Ectodermal cell (in vitro differentiated cells): ENCODE measurements around the gene JARID2.

Experiments
- H3K27ac ChIP-seq: 2 replicates; pipeline ENCODE4 v1.7.0; 2013; ENCODE audit warnings: mild to moderate bottlenecking, low read depth, low read length; ENCODE audit not compliant: insufficient read depth, poor library complexity, severe bottlenecking
- H3K27me3 ChIP-seq: 2 replicates; pipeline ENCODE4 v1.7.0; 2013; ENCODE audit warnings: mild to moderate bottlenecking, low read length; ENCODE audit not compliant: insufficient read depth, control insufficient read depth, poor library complexity, severe bottlenecking
- H3K36me3 ChIP-seq: one replicate; pipeline ENCODE4 v1.7.0; 2013; ENCODE audit warnings: low read length; ENCODE audit not compliant: control insufficient read depth, insufficient read depth
- H3K4me1 ChIP-seq: one replicate; pipeline ENCODE4 v1.7.0; 2013; ENCODE audit warnings: low read length; ENCODE audit not compliant: control insufficient read depth, insufficient read depth
- H3K4me3 ChIP-seq: 2 replicates; pipeline ENCODE4 v1.7.0; 2013; ENCODE audit warnings: low read depth, low read length, control low read depth; ENCODE audit not compliant: insufficient read depth
- H3K9me3 ChIP-seq: 2 replicates; pipeline ENCODE4 v1.7.0; 2013; ENCODE audit warnings: mild to moderate bottlenecking, low read length, moderate library complexity; ENCODE audit not compliant: control insufficient read depth
- WGBS, 2 experiments: methylation state at CpG; one replicate each; pipeline ENCODE4 v1.1.7; 2013; ENCODE audit warnings: missing lambda C conversion rate in 2 of 2; 5-methylcytosine and 5-hydroxymethylcytosine counted together

The JARID2 gene

DNA sequence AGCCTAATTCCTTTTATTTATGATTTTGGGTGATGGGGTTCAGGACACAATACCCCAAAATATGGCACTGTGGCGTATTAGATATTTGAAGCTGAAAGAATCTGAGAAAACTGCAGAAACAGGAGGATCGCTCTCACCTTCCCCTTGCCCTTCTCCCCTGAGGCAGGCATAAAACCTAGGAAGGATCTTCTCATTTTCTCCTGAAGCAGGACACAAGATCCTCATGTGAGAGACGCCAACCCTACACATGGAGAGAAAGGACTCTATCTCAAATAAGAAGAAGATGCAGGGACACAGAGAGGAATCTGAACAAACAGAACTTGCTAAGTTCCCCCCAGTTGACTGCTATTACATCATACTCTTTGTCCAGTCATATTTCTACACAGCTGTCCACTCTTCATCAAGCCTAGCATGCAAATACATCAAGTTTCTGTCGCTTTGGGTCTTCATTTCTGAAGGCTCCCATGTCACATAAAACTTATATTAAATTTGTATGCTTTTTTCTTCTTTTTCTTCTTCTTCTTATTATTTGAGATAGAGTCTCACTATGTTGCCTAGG lies 307.9 kb downstream of the JARID2 start:
- Histone ChIP-seq H3K9me3 (no peaks in the 10 kb centered on the region), H3K27me3 (no peaks in the 10 kb centered on the region), H3K4me1 (peaks cover 3% of the 10 kb centered on the region), H3K27ac (no peak overlapping the region), H3K36me3 (no peaks in the 10 kb centered on the region), H3K4me3 (no peak overlapping the region)
- 75 to 80% methylated on average over 4 of the region's 4 CpGs for WGBS, 2 experiments

DNA sequence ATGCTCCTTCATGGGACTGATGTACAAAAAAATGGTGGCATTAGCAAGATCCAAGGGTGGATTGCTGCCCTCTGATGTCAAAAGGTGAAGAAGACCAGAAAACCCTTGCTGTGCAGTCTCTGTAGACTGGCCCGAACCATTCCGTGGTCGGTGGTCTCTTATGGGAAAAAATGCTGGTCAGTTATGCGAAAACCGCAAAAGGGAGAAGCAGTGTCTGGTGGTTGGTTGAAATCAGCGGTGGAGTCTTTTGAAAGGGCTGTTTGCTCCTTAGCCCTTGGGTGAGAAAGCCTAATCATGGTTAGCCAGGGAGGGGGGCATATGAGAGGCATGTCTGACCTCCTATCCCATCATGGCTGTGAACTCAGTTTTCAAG lies 308.8 kb downstream of the JARID2 start:
- peaks cover 3% of the 10 kb centered on the region for H3K4me1 ChIP-seq
- 95 to 98% methylated on average over 6 of the region's 6 CpGs for WGBS, 2 experiments

DNA sequence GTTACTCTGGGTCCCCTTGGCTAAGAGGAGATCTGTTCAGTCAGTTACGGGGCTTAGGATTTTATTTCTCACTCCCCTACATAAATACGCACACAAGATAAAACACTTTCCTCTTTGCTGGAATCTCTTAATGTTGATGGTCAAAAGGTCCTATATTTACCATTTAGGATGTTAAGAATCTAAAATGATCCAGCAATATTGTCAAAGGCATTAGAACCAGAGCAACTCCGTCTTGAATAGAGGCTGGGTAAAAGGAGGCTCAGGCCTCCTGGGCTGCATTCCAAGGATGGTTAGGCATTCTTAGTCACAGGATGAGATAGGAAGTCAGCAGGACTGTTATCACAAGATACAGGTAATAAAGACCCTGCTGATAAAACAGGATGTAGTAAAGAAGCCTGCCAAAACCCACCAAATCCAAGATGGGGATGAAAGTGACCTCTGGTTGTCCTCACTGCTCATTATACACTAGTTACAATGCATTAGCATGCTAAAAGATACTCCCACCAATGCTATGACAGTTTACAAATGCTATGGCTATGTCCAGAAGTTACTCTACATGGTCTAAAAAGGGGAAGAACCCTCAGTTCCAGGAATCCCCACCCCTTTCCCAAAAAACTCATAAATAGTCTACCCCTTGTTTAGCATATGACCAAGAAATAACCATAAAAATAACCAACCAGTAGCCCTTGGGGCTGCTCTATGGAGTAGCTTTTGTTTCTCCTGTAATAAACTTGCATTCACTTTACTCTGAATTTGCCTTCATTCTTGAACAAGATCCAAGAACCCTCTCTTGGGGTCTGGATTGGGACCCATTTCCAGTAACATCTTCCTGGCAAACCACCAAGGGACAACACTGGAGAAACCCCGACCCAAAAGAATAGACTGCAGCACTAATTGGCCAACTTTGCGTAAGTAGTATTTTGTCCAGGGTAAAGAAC lies 309.5 kb downstream of the JARID2 start:
- H3K27me3 ChIP-seq, result no peaks in the 10 kb centered on the region
- no peak overlapping the region for H3K27ac ChIP-seq
- H3K36me3 ChIP-seq, result no peaks in the 10 kb centered on the region
- H3K9me3 ChIP-seq, result no peaks in the 10 kb centered on the region
- peaks cover 3% of the 10 kb centered on the region for H3K4me1 ChIP-seq
- 90 to 95% methylated on average over 5 of the region's 5 CpGs for WGBS, 2 experiments
- H3K4me3 ChIP-seq, result no peak overlapping the region

More for the DNA sequence above, 308.8 kb downstream of the JARID2 start:
- Histone ChIP-seq H3K27ac (no peak overlapping the region), H3K9me3 (no peaks in the 10 kb centered on the region), H3K27me3 (no peaks in the 10 kb centered on the region), H3K36me3 (no peaks in the 10 kb centered on the region), H3K4me3 (no peak overlapping the region)

DNA sequence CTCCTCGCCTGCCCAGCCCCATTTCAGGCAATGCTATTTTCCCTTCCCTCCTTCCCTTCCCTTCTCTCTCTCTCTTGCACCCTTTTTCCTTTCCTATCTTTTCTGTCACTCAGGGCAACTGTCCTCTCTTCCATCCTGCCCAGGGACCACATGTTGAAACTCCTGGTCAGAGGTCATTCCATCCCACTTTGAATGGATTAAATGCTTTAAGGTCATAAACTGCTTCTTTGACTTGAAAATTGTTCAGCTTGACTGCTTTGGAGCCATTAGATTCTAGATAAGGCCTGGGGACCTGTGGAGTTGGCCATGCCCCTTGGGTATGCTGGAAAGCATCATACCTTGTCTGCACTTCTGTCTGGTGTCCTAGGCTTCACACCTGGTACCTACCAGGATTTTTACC lies 310.8 kb downstream of the JARID2 start:
- 91 to 92% methylated on average over 1 of the region's 1 CpG for WGBS, 2 experiments
- no peaks in the 10 kb centered on the region for H3K4me1 ChIP-seq
- no peaks in the 10 kb centered on the region for H3K36me3 ChIP-seq
- no peak overlapping the region for H3K27ac ChIP-seq
- no peak overlapping the region for H3K4me3 ChIP-seq
- no peaks in the 10 kb centered on the region for H3K9me3 ChIP-seq
- no peaks in the 10 kb centered on the region for H3K27me3 ChIP-seq

DNA sequence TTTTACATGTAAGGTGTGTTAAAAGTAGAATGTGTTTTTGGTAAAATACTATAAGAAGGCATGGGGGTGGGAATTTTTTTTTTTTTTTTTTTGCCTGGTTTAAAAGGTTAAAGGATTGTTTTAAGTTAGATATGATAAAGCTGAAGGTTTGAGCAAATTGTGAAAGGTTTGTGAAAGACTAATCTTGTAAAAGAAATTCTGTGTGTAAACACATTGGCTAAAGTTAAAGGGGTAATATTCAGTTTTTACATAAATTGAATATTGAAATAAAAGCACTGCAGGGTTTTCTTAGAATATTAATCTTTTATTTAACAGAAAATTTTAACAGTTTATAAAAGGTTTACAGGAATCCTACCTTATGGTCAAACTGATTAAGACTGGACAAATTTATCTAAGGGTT lies 311.3 kb downstream of the JARID2 start:
- no peak overlapping the region for H3K4me3 ChIP-seq
- H3K4me1 ChIP-seq, result no peaks in the 10 kb centered on the region
- no peaks in the 10 kb centered on the region for H3K27me3 ChIP-seq
- no peaks in the 10 kb centered on the region for H3K36me3 ChIP-seq
- no peaks in the 10 kb centered on the region for H3K9me3 ChIP-seq
- no peak overlapping the region for H3K27ac ChIP-seq

DNA sequence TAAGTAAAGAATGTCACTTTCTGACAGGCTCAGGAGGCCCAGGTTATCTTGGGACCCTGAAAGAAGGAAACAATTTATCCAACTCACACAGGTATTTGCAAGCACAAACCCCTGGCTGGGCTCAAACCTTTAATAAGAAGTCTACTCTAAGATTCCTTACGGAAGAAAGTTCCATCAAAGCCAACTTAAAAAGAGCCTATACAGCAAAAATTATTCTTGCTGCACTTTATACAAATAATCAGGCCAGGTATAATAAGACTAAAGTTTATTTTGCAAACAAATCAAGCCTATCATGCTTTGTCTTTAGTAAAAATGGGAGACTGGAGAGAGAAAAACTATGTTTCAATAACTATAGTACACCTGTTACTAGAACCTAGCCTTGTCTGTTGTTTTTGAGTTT lies 314.8 kb downstream of the JARID2 start:
- no peaks in the 10 kb centered on the region for H3K9me3 ChIP-seq
- WGBS, 2 experiments, result 88 to 96% methylated on average over 1 of the region's 1 CpG
- H3K27ac ChIP-seq, result no peak overlapping the region
- no peaks in the 10 kb centered on the region for H3K36me3 ChIP-seq
- no peak overlapping the region for H3K4me3 ChIP-seq
- H3K27me3 ChIP-seq, result no peaks in the 10 kb centered on the region
- H3K4me1 ChIP-seq, result no peaks in the 10 kb centered on the region

DNA sequence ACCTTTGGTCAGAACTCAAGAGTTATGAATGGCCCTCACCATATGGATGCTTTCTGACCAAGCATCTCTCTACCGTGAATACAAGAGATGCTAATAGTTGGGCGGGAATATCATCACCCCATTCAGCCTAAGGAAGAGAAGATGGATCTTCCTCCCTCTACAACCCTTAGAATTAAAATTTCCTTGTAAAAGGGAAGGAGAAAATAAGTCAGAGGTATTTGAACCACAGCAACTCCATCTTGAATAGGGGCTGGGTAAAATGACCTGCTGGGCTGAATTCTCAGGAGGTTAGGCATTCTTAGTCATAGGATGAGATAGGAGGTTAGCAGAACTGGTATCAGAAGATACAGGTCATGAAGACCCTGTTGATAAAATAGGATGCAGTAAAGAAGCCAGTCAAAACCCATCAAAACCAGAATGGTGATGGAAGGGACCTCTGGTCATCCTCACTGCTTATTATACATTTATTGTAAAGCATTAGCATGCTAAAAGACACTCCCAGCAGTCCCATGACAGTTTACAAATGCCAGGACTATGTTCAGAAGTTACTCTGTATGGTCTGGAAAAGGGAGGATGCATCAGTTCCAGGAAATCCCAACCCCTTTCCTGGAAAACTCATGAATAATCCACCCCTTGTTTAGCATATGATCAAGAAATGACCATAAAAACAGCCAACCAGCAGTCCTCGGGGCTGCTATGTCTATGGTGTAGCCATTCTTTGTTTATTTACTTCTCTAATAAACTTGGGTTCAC lies 315.8 kb downstream of the JARID2 start:
- no peaks in the 10 kb centered on the region for H3K4me1 ChIP-seq
- H3K27me3 ChIP-seq, result no peaks in the 10 kb centered on the region
- H3K27ac ChIP-seq, result no peak overlapping the region
- no peaks in the 10 kb centered on the region for H3K9me3 ChIP-seq
- no peaks in the 10 kb centered on the region for H3K36me3 ChIP-seq
- WGBS, 2 experiments, result 98 to 100% methylated on average over 2 to 3 of the region's 3 CpGs
- no peak overlapping the region for H3K4me3 ChIP-seq

DNA sequence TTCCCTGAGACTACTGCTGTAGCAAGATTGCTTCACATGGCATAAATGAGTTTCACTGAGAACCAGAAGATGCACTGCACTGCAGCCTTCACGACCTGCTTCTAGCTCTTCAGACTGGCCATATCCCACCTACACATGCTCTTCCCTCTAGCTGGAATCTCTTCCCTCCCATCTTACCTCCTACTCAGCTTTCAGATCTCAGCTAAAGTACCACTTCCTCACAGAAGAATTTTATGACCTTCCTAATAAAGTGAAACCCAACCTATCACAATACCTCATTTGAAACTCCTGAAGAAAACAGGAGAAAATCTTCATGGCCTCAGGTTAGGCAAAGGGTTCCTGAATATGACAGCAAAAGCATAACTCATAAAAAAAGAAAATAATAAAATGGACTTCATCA lies 317.1 kb downstream of the JARID2 start:
- H3K36me3 ChIP-seq, result no peaks in the 10 kb centered on the region
- no peaks in the 10 kb centered on the region for H3K9me3 ChIP-seq
- H3K4me1 ChIP-seq, result no peaks in the 10 kb centered on the region
- H3K27ac ChIP-seq, result no peak overlapping the region
- no peak overlapping the region for H3K4me3 ChIP-seq
- H3K27me3 ChIP-seq, result no peaks in the 10 kb centered on the region
- 89 to 90% methylated on average over 1 of the region's 1 CpG for WGBS, 2 experiments

DNA sequence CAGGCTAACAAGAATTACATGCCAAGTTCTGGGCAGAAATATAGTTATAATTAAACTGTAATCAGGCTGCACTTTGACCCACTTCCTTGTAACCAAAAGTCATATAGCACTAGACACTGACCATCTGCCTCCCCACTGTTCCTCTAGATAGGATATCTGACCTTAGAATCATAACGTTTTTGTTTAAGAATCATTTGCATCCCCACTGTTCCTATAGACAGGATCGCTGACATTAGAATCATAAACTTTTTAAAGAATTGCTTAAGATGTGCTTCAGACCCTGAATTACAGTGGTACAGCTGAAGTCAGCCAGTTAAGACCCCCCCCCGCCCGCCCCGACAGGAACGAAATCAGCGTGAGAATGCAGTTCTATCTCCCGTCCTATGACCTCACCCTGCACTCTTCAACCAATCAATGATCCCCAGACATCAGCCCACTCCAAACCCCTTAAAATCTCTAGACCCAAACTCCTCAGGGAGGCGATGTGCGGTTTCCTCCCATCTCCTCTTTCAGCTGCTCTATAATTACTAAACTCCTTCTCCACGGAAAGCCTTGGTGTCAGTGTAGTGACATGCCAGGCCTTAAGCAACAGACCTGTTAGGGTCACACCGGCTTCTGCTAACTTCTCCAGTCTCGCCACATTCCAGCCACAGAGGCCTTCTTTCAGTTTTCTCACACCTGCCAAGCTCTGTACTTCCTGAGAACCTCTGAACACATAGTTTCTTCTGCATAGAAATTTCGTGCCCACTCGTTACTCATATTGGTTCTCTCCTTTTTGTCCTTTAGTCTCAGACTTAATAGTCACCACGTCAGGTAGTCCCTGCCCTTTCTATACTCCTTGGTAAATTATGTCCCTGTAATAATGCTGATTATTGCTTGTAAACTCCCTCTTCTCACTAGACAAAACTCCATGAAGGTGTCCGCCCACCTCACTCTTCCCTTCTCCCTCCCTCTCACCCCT lies 323.4 kb downstream of the JARID2 start:
- H3K4me3 ChIP-seq, result no peak overlapping the region
- H3K27ac ChIP-seq, result no peak overlapping the region
- no peaks in the 10 kb centered on the region for H3K27me3 ChIP-seq
- H3K4me1 ChIP-seq, result no peaks in the 10 kb centered on the region
- WGBS, 2 experiments, result 66 to 68% methylated on average over 16 to 17 of the region's 17 CpGs
- H3K9me3 ChIP-seq, result no peaks in the 10 kb centered on the region
- H3K36me3 ChIP-seq, result no peaks in the 10 kb centered on the region
